GM12874 (cell line): ENCODE data around the gene MAP3K21.
A peak's percentile ranks its signal among the peaks of the same experiment; 100 is the strongest.

Source experiments
- TF ChIP-seq, protein P1 (sequence below): IDR thresholded peaks from 2 replicates; pipeline ENCODE4 v1.5.1; 2011; ENCODE audit warnings: low read depth, mild to moderate bottlenecking, control low read depth, low read length, moderate library complexity; ENCODE audit not compliant: insufficient read depth

MAP3K21 gene

DNA sequence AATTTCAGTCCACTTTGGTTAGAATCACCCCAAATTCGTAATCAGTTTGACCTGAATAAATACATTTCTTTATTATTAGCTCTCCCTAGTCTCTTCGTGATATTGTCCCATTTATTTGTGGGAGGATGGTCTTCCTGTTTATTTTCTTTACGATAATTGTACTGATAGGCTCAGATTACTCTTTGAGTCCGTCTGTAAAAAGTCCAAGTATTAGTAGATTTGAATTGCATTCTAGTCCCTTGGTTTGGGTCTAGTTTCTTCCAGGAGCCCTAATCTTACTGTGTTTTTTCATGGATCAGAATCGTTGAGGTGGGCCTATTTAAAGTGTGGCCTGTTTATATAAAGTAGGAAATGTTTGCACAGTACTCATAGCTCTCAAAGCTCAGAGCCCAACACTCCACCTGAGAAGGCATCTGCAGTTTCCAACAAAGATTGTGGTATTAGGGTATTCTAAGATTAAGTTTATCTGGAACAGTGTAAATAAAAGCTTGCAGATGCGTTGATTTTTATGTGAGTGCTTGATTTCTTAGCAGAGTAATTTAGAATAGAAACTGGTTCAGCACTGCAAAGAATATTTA, 33.1 kb downstream of the MAP3K21 start:
- TF ChIP-seq, protein P1, sequence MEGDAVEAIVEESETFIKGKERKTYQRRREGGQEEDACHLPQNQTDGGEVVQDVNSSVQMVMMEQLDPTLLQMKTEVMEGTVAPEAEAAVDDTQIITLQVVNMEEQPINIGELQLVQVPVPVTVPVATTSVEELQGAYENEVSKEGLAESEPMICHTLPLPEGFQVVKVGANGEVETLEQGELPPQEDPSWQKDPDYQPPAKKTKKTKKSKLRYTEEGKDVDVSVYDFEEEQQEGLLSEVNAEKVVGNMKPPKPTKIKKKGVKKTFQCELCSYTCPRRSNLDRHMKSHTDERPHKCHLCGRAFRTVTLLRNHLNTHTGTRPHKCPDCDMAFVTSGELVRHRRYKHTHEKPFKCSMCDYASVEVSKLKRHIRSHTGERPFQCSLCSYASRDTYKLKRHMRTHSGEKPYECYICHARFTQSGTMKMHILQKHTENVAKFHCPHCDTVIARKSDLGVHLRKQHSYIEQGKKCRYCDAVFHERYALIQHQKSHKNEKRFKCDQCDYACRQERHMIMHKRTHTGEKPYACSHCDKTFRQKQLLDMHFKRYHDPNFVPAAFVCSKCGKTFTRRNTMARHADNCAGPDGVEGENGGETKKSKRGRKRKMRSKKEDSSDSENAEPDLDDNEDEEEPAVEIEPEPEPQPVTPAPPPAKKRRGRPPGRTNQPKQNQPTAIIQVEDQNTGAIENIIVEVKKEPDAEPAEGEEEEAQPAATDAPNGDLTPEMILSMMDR, result no peak

DNA sequence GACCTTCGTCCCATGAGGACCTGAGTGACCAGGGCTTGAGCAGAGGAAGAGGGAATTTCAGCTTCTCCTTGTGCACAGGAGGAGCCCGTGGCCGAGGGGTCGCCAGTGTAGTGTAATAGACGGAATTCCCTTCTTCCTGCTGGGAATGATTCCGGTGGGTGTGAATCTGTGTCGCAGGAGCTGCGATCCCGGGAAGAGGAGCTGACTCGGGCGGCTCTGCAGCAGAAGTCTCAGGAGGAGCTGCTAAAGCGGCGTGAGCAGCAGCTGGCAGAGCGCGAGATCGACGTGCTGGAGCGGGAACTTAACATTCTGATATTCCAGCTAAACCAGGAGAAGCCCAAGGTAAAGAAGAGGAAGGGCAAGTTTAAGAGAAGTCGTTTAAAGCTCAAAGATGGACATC, 34.4 kb downstream of the MAP3K21 start:
- TF ChIP-seq, protein P1, result no peak

DNA sequence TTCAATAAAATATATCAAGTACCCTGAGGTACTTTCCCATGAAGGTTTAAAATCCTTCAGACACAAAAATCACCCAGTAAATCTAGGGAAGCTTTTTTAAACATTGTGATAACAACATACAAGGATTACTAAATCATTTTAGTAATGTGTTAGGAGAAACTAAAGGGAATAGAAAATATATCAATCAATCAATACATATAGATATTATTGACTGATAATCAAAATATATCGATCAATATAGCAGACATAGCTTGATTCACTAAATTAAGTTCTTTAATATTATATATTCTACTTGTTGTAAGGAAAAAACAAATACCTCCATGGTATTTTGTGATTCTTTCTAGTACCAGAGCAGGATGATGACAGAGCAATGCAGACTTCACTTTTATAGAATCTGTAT, 35.2 kb downstream of the MAP3K21 start:
- TF ChIP-seq, protein P1, result no peak

DNA sequence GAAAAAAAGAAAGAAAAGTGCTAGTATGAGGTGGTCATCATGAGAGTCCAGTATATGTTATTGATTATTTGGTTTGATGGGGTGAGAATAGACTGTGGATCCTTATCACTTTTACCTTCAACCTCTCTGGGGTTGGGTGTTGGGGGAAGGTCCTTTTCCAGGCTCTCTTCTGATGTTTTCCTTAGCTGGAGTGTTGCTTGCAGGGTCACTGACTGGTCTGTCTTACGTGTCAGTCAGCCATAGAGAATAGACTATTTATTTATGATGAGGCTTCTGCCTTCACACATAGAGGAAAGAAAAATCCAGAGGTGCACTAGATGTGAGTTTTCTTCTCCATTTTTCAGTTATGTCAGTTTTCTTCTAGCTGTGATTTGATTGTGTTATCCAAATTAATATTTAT, 36.5 kb downstream of the MAP3K21 start:
- TF ChIP-seq, protein P1, result no peak

DNA sequence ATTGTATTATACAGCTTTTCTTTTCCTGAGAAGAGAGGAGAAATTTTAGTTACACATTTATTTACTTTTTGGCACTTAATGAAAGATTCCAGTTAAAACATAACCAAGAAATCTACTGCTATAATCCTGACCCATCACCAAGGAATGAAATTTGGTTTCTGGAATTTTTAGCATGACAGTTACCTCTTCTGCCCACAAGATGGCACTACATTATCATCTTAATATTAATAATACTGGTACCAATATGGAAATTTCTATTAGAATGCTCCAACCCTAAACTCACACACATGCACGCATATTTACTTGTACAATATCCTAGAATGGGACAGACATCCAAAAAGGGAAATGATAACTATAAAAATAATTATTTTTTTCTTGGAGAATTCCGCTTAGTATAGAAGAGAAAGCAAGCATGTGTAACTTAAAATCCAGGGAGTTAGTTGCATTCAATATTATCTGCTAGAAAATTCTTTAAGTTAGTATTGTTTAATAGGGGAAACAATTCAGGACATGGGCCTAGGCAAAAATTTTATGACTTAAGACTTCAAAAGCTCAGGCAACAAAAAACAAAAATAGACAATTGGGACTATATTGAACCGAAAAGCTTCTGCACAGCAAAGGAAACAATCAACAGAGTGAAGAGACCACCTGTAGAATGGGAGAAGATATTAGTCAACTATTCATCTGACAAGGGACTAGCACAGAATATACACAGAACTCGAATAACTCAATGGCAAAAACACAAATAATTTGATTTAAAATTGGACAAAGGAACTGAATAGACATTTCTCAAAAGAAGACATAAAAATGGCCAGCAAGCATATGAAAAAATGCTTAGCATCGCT, 37.4 kb downstream of the MAP3K21 start:
- TF ChIP-seq, protein P1, result peak; percentile 32; the same call in 1 of the 2 replicates

DNA sequence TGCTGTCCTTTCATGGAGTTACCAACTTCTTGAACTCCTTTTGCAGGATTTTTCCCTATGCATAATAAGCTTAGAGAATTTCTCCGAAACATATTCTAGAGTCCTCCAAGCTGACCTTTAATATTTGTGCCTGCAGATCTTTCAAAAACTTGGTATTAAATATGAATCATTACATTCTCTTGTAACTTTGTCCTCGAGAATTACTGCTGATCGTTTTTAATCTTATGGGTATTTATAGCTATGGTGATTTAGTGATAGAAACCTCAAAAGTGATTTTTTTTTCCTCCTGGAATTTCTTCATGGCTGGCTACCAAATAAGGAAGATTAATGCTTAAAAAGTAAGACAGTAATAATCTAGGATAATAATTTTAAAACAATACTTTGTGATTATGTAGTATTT, 39.1 kb downstream of the MAP3K21 start:
- TF ChIP-seq, protein P1, result no peak

DNA sequence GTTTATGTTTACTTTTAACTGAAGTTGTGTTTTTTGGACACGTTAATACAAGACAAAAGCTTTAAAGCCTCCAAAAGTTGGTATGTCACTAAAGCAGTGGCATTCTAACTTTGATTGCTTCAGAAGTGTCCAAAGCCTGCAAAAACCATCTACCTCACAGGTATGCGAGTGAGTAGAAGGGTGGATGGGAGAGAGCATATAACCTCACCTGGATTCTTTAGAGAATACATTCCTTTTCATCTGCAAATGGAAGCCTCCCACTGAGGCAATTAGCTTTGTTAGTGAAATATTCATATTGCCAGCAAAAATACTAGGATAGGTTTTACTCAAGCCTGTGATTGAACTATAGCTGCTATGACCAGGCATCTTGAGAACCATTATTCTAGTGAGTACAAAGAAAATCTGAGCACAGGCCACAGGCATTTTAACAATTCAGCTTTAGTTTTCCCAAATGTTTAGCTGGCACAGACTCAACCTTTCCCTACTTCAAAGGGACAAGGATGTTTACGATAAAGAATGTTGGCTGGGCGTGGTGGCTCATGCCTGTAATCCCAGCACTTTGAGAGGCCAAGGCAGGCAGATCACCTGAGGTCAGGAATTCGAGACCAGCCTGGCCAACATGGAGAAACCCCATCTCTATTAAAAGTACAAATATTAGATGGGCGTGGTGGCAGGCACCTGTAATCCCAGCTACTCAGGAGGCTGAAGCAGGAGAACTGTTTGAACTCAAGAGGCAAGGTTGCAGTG, 39.7 kb downstream of the MAP3K21 start:
- TF ChIP-seq, protein P1, result no peak
